Measurements from ENCODE around the gene TMEM94.

Gene TMEM94

GRCh38 chr17:75530837-75531720, 74.6 kb downstream of the TMEM94 start:
- DNase-seq = no peak

- no peak for DNase-seq
Measured at GRCh38 chr17:75531721-75532072, 75.3 kb downstream of the TMEM94 start.

- DNase-seq = peak; percentile 43 to 69
Measured at GRCh38 chr17:75535119-75535537, 78.7 kb downstream of the TMEM94 start.

- no peak for DNase-seq
Measured at GRCh38 chr17:75535871-75536270, 79.4 kb downstream of the TMEM94 start.

GRCh38 chr17:75536366-75536765, 79.9 kb downstream of the TMEM94 start:
- DNase-seq = no peak

- DNase-seq = no peak
Measured at GRCh38 chr17:75539967-75540729, 83.7 kb downstream of the TMEM94 start.

GRCh38 chr17:75540923-75541503, 84.6 kb downstream of the TMEM94 start:
- no peak for DNase-seq

GRCh38 chr17:75542229-75542628, 85.8 kb downstream of the TMEM94 start:
- no peak for DNase-seq

- no peak for DNase-seq
Measured at GRCh38 chr17:75542728-75543336, 86.4 kb downstream of the TMEM94 start.

GRCh38 chr17:75544250-75544649, 87.8 kb downstream of the TMEM94 start:
- no peak for DNase-seq

- DNase-seq = no peak
Measured at GRCh38 chr17:75546181-75546580, 89.7 kb downstream of the TMEM94 start.

GRCh38 chr17:75547091-75547490, 90.7 kb downstream of the TMEM94 start:
- no peak for DNase-seq

- DNase-seq = no peak
Measured at GRCh38 chr17:75548813-75549212, 92.4 kb downstream of the TMEM94 start.

Measured in CD4-positive, alpha-beta T cell treated with Interferon alpha-2 for 1 hour (primary cell).